GM23338 (cell line): Measurements from ENCODE around the gene SLC39A11. TPM values are rescaled to one million over a fixed set of nuclear protein-coding genes. Genes with fewer than 3 reads are reported as not detected.

Experiments
- ATAC-seq: fragments of 200-7000 bp; cut with Tn5 transposase; 3 replicates; pipeline ENCODE4 v1.9.1; 2020
- DNase-seq: peaks from one replicate; pipeline ENCODE4 v3.0.0-alpha.2; 2015; ENCODE audit warnings: low spot score
- H2AFZ ChIP-seq: fragments of 200-600 bp; sonication (generic); 2 replicates; pipeline ENCODE4 v1.8.0; 2016; ENCODE audit warnings: antibody characterized with exemption, mild to moderate bottlenecking, moderate library complexity
- H3F3A ChIP-seq: fragments of 200-600 bp; sonication (generic); replicated peaks from 2 replicates; pipeline ENCODE4 v1.8.0; 2017; ENCODE audit warnings: antibody characterized with exemption, mixed run types, low read depth
- H3K27ac ChIP-seq: fragments of 200-600 bp; sonication (generic); 2 replicates; pipeline ENCODE4 v1.6.1; 2016; ENCODE audit warnings: low read depth
- H3K27me3 ChIP-seq: fragments of 200-600 bp; sonication (generic); 2 replicates; pipeline ENCODE4 v1.8.0; 2016; ENCODE audit warnings: mild to moderate bottlenecking, mixed run types, moderate library complexity; ENCODE audit not compliant: insufficient read depth
- H3K36me3 ChIP-seq: fragments of 200-600 bp; sonication (generic); 2 replicates; pipeline ENCODE4 v1.8.0; 2016; ENCODE audit warnings: mild to moderate bottlenecking; ENCODE audit not compliant: insufficient read depth
- H3K4me1 ChIP-seq: fragments of 200-600 bp; sonication (generic); 2 replicates; pipeline ENCODE4 v1.8.0; 2016; ENCODE audit warnings: mild to moderate bottlenecking, moderate library complexity; ENCODE audit not compliant: insufficient read depth
- H3K4me2 ChIP-seq: fragments of 200-600 bp; sonication (generic); 2 replicates; pipeline ENCODE4 v1.7.1; 2017; ENCODE audit warnings: mixed run types
- H3K4me3 ChIP-seq: fragments of 200-600 bp; sonication (generic); 2 replicates; pipeline ENCODE4 v1.6.1; 2016; ENCODE audit warnings: mixed run types
- H3K79me2 ChIP-seq: fragments of 200-600 bp; sonication (generic); replicated peaks from 2 replicates; pipeline ENCODE4 v1.8.0; 2017; ENCODE audit warnings: mild to moderate bottlenecking; ENCODE audit not compliant: insufficient read depth
- H3K9me2 ChIP-seq: fragments of 200-600 bp; sonication (generic); 2 replicates; pipeline ENCODE4 v1.8.0; 2017; ENCODE audit not compliant: insufficient read depth
- H4K20me1 ChIP-seq: fragments of 200-600 bp; sonication (generic); replicated peaks from 2 replicates; pipeline ENCODE4 v1.8.0; 2017; ENCODE audit warnings: mild to moderate bottlenecking; ENCODE audit not compliant: insufficient read depth
- H3K27ac Mint-ChIP-seq: 2 replicates; pipeline ENCODE4 v1.8.0; 2020; ENCODE audit warnings: inconsistent platforms, mild to moderate bottlenecking, moderate library complexity, mixed read lengths
- H3K27me3 Mint-ChIP-seq: 3 replicates; pipeline ENCODE4 v1.8.0; 2022; ENCODE audit warnings: low read depth, mild to moderate bottlenecking, moderate library complexity, mixed read lengths, inconsistent platforms; ENCODE audit not compliant: insufficient read depth, poor library complexity
- H3K36me3 Mint-ChIP-seq: 3 replicates; pipeline ENCODE4 v1.8.0; 2021; ENCODE audit warnings: low read depth, mild to moderate bottlenecking, inconsistent platforms, moderate library complexity, mixed read lengths
- H3K4me1 Mint-ChIP-seq: 3 replicates; pipeline ENCODE4 v1.8.0; 2020; ENCODE audit warnings: mild to moderate bottlenecking, inconsistent platforms, mixed read lengths
- H3K4me3 Mint-ChIP-seq: 3 replicates; pipeline ENCODE4 v1.8.0; 2021; ENCODE audit warnings: moderate library complexity, mild to moderate bottlenecking, inconsistent platforms, mixed read lengths
- H3K9me3 Mint-ChIP-seq: 3 replicates; pipeline ENCODE4 v1.8.0; 2020; ENCODE audit warnings: moderate library complexity, mild to moderate bottlenecking, inconsistent platforms, mixed read lengths
- CREB1 ChIP-seq: fragments of 250-450 bp; sonication (Bioruptor Pico); IDR thresholded peaks from 2 replicates; pipeline ENCODE4 v1.5.0; 2020; ENCODE audit warnings: low read depth, mild to moderate bottlenecking, moderate library complexity
- EZH2 ChIP-seq: fragments of 200-600 bp; sonication (generic); IDR thresholded peaks from one replicate; pipeline ENCODE4 v1.8.0; 2017; ENCODE audit warnings: antibody characterized with exemption, mild to moderate bottlenecking, low read depth; ENCODE audit not compliant: unreplicated experiment
- EZH2phosphoT487 ChIP-seq: fragments of 200-600 bp; sonication (generic); IDR thresholded peaks from one replicate; pipeline ENCODE4 v1.8.1; 2018; ENCODE audit warnings: antibody characterized with exemption; ENCODE audit not compliant: unreplicated experiment
- NANOG ChIP-seq: IDR thresholded peaks from 2 replicates; pipeline ENCODE4 v1.6.1; 2016; ENCODE audit warnings: antibody characterized with exemption, borderline replicate concordance
- POLR2AphosphoS5 ChIP-seq: IDR thresholded peaks from 2 replicates; pipeline ENCODE4 v1.6.1; 2016; ENCODE audit warnings: antibody characterized with exemption, low read depth
- ZNF331 ChIP-seq: fragments of 250-450 bp; sonication (Bioruptor Pico); IDR thresholded peaks from 2 replicates; pipeline ENCODE4 v1.5.0; 2020; ENCODE audit warnings: low read depth, mild to moderate bottlenecking, moderate library complexity
- polyA plus RNA-seq: library from polyadenylated mRNA; unstranded; fragments of >200 nt; fragmentation: Nextera tagmentation; extraction: Ambion mirVana; gene quantifications from 2 replicates; pipeline ENCODE4 v1.2.1, GENCODE V29; 2016
- total RNA-seq: library from RNA; depleted of rRNA; stranded (reverse); fragments of >200 nt; shearing (Covaris generic); gene quantifications from 2 replicates; pipeline ENCODE4 v1.2.3, GENCODE V29; 2014
- TF ChIP-seq, protein P1 (sequence below): IDR thresholded peaks from 2 replicates; pipeline ENCODE4 v1.6.1; 2016; ENCODE audit warnings: antibody characterized with exemption
- TF ChIP-seq, protein P2 (sequence below): fragments of 250-450 bp; sonication (Bioruptor Pico); IDR thresholded peaks from 2 replicates; pipeline ENCODE4 v1.5.0; 2020; ENCODE audit warnings: mild to moderate bottlenecking, moderate library complexity

Gene SLC39A11
- total and polyA plus RNA-seq, 2 experiments from 2014 or later = 10.8 to 18.1 TPM

DNA sequence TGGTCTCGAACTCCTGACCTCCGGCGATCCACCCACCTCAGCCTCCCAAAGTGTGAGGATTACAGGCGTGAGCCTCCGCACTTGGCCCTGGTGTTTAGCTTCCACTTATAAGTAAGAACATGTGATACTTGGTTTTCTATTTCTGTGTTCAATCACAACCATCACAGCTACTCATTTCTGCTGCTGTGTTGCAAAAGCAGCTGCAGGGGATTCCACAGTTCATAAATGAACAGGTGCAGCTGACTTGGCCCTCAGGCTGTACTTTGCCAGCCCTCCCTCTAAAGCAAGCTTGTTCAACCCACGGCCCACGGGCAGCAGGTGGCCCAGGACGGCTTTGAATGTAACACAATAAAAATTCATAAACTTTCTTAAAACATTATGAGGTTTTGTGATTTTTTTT, 79.2 kb downstream of the SLC39A11 start:
- Histone ChIP-seq H3K4me2 (no peak overlapping the region), H3K36me3 (no peaks in the 10 kb centered on the region), H2AFZ (no peak overlapping the region), H3K4me1 (peaks cover 6% of the 10 kb centered on the region; the same call in 1 of the 2 replicates), H3K9me2 (no peaks in the 10 kb centered on the region), H3K27ac (no peak overlapping the region), H3K27me3 (no peaks in the 10 kb centered on the region), H3K4me3 (no peak overlapping the region), H3K79me2 (no peaks in the 10 kb centered on the region), H4K20me1 (no peaks in the 10 kb centered on the region), H3F3A (no peaks in the 10 kb centered on the region)
- no peak for ATAC-seq
- no peak for DNase-seq
- H3K27ac Mint-ChIP-seq = no peak overlapping the region
- H3K9me3 Mint-ChIP-seq = no peaks in the 10 kb centered on the region
- peaks cover 10% of the 10 kb centered on the region; the same call in 2 of the 3 replicates for H3K4me1 Mint-ChIP-seq
- no peak overlapping the region for H3K4me3 Mint-ChIP-seq
- TF ChIP-seq POLR2AphosphoS5 (no peak), EZH2 (no peak)
- no peaks in the 10 kb centered on the region; the same call in 2 of the 3 replicates for H3K36me3 Mint-ChIP-seq
- no peaks in the 10 kb centered on the region for H3K27me3 Mint-ChIP-seq

DNA sequence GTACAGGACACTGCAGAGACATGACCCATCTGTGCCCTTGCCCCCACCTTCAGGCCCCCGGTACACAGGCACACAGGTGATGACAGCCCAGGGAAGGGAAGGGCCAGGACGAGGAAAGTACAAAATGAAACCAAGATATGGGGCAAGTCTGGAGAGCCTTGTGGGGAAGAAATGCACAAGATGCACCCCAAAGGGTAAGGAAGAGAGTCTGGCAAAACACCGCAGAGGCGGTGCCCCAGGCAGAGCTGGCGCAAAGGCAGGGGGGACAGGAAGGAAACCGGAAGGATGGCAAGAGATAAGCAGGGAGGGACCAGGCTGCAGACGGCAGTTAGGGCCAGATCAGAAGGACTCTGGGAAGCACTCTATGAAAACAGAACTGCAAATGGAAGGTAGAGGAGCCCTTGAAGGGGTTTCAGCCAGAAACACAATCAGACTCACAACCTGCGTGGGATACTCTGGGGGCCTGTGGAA, 81.4 kb downstream of the SLC39A11 start:
- Mint-ChIP-seq H3K27ac (no peak overlapping the region), H3K4me1 (peaks cover 10% of the 10 kb centered on the region; the same call in 2 of the 3 replicates), H3K36me3 (no peaks in the 10 kb centered on the region; the same call in 2 of the 3 replicates), H3K27me3 (no peaks in the 10 kb centered on the region), H3K4me3 (no peak overlapping the region), H3K9me3 (no peaks in the 10 kb centered on the region)
- Histone ChIP-seq H3K27me3 (no peaks in the 10 kb centered on the region), H3K79me2 (no peaks in the 10 kb centered on the region), H4K20me1 (no peaks in the 10 kb centered on the region), H3K4me1 (peaks cover 6% of the 10 kb centered on the region; the same call in 1 of the 2 replicates), H3K4me3 (no peak overlapping the region), H3K9me2 (no peaks in the 10 kb centered on the region), H3K36me3 (no peaks in the 10 kb centered on the region), H3K27ac (no peak overlapping the region), H3F3A (no peaks in the 10 kb centered on the region), H2AFZ (no peak overlapping the region), H3K4me2 (no peak overlapping the region)
- no peak for DNase-seq
- ATAC-seq = no peak
- TF ChIP-seq ZNF331 (CRISPR knock-in tag) = no peak
- no peak for TF ChIP-seq CREB1 (CRISPR knock-in tag)
- TF ChIP-seq, protein P1, sequence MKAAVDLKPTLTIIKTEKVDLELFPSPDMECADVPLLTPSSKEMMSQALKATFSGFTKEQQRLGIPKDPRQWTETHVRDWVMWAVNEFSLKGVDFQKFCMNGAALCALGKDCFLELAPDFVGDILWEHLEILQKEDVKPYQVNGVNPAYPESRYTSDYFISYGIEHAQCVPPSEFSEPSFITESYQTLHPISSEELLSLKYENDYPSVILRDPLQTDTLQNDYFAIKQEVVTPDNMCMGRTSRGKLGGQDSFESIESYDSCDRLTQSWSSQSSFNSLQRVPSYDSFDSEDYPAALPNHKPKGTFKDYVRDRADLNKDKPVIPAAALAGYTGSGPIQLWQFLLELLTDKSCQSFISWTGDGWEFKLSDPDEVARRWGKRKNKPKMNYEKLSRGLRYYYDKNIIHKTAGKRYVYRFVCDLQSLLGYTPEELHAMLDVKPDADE = no peak
- no peak for TF ChIP-seq EZH2phosphoT487
- TF ChIP-seq NANOG = no peak
- TF ChIP-seq, protein P2, sequence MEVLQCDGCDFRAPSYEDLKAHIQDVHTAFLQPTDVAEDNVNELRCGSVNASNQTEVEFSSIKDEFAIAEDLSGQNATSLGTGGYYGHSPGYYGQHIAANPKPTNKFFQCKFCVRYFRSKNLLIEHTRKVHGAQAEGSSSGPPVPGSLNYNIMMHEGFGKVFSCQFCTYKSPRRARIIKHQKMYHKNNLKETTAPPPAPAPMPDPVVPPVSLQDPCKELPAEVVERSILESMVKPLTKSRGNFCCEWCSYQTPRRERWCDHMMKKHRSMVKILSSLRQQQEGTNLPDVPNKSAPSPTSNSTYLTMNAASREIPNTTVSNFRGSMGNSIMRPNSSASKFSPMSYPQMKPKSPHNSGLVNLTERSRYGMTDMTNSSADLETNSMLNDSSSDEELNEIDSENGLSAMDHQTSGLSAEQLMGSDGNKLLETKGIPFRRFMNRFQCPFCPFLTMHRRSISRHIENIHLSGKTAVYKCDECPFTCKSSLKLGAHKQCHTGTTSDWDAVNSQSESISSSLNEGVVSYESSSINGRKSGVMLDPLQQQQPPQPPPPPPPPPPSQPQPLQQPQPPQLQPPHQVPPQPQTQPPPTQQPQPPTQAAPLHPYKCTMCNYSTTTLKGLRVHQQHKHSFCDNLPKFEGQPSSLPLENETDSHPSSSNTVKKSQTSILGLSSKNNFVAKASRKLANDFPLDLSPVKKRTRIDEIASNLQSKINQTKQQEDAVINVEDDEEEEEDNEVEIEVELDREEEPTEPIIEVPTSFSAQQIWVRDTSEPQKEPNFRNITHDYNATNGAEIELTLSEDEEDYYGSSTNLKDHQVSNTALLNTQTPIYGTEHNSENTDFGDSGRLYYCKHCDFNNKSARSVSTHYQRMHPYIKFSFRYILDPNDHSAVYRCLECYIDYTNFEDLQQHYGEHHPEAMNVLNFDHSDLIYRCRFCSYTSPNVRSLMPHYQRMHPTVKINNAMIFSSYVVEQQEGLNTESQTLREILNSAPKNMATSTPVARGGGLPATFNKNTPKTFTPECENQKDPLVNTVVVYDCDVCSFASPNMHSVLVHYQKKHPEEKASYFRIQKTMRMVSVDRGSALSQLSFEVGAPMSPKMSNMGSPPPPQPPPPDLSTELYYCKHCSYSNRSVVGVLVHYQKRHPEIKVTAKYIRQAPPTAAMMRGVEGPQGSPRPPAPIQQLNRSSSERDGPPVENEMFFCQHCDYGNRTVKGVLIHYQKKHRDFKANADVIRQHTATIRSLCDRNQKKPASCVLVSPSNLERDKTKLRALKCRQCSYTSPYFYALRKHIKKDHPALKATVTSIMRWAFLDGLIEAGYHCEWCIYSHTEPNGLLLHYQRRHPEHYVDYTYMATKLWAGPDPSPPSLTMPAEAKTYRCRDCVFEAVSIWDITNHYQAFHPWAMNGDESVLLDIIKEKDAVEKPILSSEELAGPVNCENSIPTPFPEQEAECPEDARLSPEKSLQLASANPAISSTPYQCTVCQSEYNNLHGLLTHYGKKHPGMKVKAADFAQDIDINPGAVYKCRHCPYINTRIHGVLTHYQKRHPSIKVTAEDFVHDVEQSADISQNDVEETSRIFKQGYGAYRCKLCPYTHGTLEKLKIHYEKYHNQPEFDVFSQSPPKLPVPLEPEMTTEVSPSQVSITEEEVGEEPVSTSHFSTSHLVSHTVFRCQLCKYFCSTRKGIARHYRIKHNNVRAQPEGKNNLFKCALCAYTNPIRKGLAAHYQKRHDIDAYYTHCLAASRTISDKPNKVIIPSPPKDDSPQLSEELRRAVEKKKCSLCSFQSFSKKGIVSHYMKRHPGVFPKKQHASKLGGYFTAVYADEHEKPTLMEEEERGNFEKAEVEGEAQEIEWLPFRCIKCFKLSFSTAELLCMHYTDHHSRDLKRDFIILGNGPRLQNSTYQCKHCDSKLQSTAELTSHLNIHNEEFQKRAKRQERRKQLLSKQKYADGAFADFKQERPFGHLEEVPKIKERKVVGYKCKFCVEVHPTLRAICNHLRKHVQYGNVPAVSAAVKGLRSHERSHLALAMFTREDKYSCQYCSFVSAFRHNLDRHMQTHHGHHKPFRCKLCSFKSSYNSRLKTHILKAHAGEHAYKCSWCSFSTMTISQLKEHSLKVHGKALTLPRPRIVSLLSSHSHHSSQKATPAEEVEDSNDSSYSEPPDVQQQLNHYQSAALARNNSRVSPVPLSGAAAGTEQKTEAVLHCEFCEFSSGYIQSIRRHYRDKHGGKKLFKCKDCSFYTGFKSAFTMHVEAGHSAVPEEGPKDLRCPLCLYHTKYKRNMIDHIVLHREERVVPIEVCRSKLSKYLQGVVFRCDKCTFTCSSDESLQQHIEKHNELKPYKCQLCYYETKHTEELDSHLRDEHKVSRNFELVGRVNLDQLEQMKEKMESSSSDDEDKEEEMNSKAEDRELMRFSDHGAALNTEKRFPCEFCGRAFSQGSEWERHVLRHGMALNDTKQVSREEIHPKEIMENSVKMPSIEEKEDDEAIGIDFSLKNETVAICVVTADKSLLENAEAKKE = no peak
